Measurements from ENCODE around the gene CRACR2B.

Gene CRACR2B

GRCh38 chr11:858762-859339, 31.1 kb downstream of the CRACR2B start:
- Histone ChIP-seq H3K9me3 (ENCODE audit: insufficient read depth, low read depth, low read length) (no peaks in the 10 kb centered on the region), H3K27me3 (ENCODE audit: insufficient read depth, low read length, poor library complexity, severe bottlenecking) (no peaks in the 10 kb centered on the region), H3K9ac (ENCODE audit: low read depth, low read length, poor library complexity, severe bottlenecking) (no peak overlapping the region), H3K9me2 (replicated peaks; ENCODE audit: low read depth, low read length) (no peaks in the 10 kb centered on the region), H2AFZ (ENCODE audit: low read length) (no peak overlapping the region), H3K36me3 (ENCODE audit: insufficient read depth, low read length) (no peaks in the 10 kb centered on the region), H3K79me2 (ENCODE audit: insufficient read depth, low read length) (no peaks in the 10 kb centered on the region), H3F3A (ENCODE audit: low read depth) (no peaks in the 10 kb centered on the region), H4K20me1 (ENCODE audit: insufficient read depth, low read length, poor library complexity, severe bottlenecking) (no peaks in the 10 kb centered on the region), H3K4me2 (ENCODE audit: low read depth, low read length, poor library complexity, severe bottlenecking) (no peak overlapping the region), H3K4me3 (ENCODE audit: low read length, poor library complexity, severe bottlenecking) (no peak overlapping the region), H3K4me1 (ENCODE audit: insufficient read depth, low read length, poor library complexity, severe bottlenecking) (peaks cover 3% of the 10 kb centered on the region)
- TF ChIP-seq CTCF (conservative IDR thresholded peaks at IDR 0.05; ENCODE audit: low read length) (no peak), EZH2phosphoT487 (IDR thresholded peaks at IDR 0.05; ENCODE audit: borderline replicate concordance) (no peak)

GRCh38 chr11:859394-860131, 31.8 kb downstream of the CRACR2B start:
- H3K27me3 ChIP-seq (ENCODE audit: insufficient read depth, low read length, poor library complexity, severe bottlenecking) = no peaks in the 10 kb centered on the region
- H3K79me2 ChIP-seq (ENCODE audit: insufficient read depth, low read length) = no peaks in the 10 kb centered on the region
- no peak overlapping the region for H3K4me3 ChIP-seq (ENCODE audit: low read length, poor library complexity, severe bottlenecking)
- no peaks in the 10 kb centered on the region for H4K20me1 ChIP-seq (ENCODE audit: insufficient read depth, low read length, poor library complexity, severe bottlenecking)
- H3K9me3 ChIP-seq (ENCODE audit: insufficient read depth, low read depth, low read length) = no peaks in the 10 kb centered on the region
- no peak overlapping the region for H3K9ac ChIP-seq (ENCODE audit: low read depth, low read length, poor library complexity, severe bottlenecking)
- H3K9me2 ChIP-seq (replicated peaks; ENCODE audit: low read depth, low read length) = no peaks in the 10 kb centered on the region
- peaks cover 3% of the 10 kb centered on the region for H3K4me1 ChIP-seq (ENCODE audit: insufficient read depth, low read length, poor library complexity, severe bottlenecking)
- H2AFZ ChIP-seq (ENCODE audit: low read length) = no peak overlapping the region
- no peak overlapping the region for H3K4me2 ChIP-seq (ENCODE audit: low read depth, low read length, poor library complexity, severe bottlenecking)
- TF ChIP-seq CTCF (conservative IDR thresholded peaks at IDR 0.05; ENCODE audit: low read length) (no peak), EZH2phosphoT487 (IDR thresholded peaks at IDR 0.05; ENCODE audit: borderline replicate concordance) (no peak)
- H3K36me3 ChIP-seq (ENCODE audit: insufficient read depth, low read length) = no peaks in the 10 kb centered on the region
- no peaks in the 10 kb centered on the region for H3F3A ChIP-seq (ENCODE audit: low read depth)

- Histone ChIP-seq H3K9me3 (ENCODE audit: insufficient read depth, low read depth, low read length) (no peaks in the 10 kb centered on the region), H4K20me1 (ENCODE audit: insufficient read depth, low read length, poor library complexity, severe bottlenecking) (no peaks in the 10 kb centered on the region), H3K9me2 (replicated peaks; ENCODE audit: low read depth, low read length) (no peaks in the 10 kb centered on the region), H3K27me3 (ENCODE audit: insufficient read depth, low read length, poor library complexity, severe bottlenecking) (no peaks in the 10 kb centered on the region), H3K4me1 (ENCODE audit: insufficient read depth, low read length, poor library complexity, severe bottlenecking) (peaks cover 3% of the 10 kb centered on the region), H3K4me2 (ENCODE audit: low read depth, low read length, poor library complexity, severe bottlenecking) (no peak overlapping the region), H3K4me3 (ENCODE audit: low read length, poor library complexity, severe bottlenecking) (no peak overlapping the region), H3K36me3 (ENCODE audit: insufficient read depth, low read length) (no peaks in the 10 kb centered on the region), H3K9ac (ENCODE audit: low read depth, low read length, poor library complexity, severe bottlenecking) (no peak overlapping the region), H3F3A (ENCODE audit: low read depth) (no peaks in the 10 kb centered on the region), H2AFZ (ENCODE audit: low read length) (no peak overlapping the region), H3K79me2 (ENCODE audit: insufficient read depth, low read length) (no peaks in the 10 kb centered on the region)
- TF ChIP-seq CTCF (conservative IDR thresholded peaks at IDR 0.05; ENCODE audit: low read length) = no peak
Observed at GRCh38 chr11:860234-861104, 32.8 kb downstream of the CRACR2B start.

Measured in Loucy (cell line).